Activated CD4-positive, CD25-positive, alpha-beta regulatory T cell (primary cell): ENCODE results near the gene RANBP6.
"Not testable (repeated sequence)": the region's sequence is repeated elsewhere in the genome, so short reads cannot be mapped to it uniquely, and the experiment has no call there.

Experiments used
- DNase-seq, 4 experiments: peaks; one replicate each; lab custom pipeline; 2025; lab: John Stamatoyannopoulos, UW

RANBP6 gene

GRCh38 chr9:6015278-6016157 lies at the start of gene RANBP6:
TSS of gene RANBP6 (minus strand) at chr9:6015624. CDS start at chr9:6015607, 17 bp downstream.
- DNase-seq = peak; percentile 71 to 89 (median 82)

- DNase-seq = not testable (repeated sequence)
These were observed 47.7 kb upstream of the RANBP6 start for GRCh38 chr9:6063146-6063545.

- DNase-seq = no peak
These were observed 40.2 kb upstream of the RANBP6 start for GRCh38 chr9:6055666-6056065.

DNA sequence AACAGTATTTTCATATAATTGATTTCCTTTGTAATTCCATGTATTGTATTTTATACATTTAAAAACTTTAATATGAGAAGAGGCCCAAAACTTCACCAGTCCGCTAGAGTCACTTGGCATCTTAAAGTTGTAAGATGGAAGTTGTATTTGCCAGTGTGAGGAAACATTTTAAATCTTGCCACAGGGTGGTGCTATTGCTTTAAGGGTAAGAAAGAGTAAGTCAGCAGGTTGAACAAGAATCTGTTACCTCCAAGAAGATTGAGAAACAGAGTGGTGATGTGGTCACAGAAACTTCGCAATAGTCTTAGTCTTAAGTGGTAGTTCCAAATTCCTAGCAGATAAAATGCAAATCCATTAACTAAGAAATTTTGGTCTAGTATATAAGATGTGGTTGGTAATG lies 39.8 kb upstream of the RANBP6 start:
- DNase-seq = no peak

GRCh38 chr9:6054280-6055099 lies 39.1 kb upstream of the RANBP6 start:
- peak; percentile 19 to 40 (median 24) for DNase-seq

GRCh38 chr9:6052293-6052919 lies 37.0 kb upstream of the RANBP6 start:
- DNase-seq = no peak

DNA sequence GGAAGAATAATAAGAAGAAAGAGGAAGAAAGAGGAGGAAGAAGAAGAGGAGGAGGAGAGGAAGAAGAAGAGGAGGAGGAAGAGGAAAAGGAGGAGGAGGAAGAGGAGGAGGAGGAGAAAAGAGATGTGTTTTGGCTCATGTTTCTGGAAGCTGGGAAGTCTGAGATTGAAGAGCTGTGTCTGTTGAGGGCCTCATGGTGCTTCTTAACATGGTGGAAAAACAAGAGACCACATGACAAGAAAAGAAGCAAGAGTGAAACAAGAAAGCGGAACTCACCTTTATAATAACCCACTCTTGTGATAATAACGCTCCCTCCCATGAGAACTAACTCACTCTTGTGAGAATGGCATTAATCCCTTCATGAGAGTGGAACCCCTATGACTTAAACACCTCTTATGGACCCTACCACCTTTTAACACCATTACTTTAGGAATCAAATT lies 36.1 kb upstream of the RANBP6 start:
- no peak for DNase-seq

DNA sequence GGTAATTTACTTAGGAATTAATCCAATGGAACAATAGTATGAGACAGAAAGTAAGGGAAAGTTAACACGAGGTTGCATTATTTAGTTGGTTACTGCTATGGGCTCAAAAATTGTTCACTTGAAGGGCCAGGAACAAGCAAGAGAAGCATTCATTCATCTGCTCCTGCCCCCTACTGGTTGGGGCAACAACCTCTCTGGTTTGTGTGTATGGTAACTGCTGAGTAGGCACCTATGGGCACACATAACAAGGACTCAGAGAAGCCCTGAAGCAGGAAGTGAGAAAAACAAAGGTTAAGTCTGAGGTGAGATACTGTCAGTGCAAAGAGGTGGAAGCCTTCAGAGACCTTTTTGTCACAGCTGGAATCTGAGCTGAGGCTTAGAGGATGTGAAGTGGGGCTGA lies 34.4 kb upstream of the RANBP6 start:
- DNase-seq = no peak

GRCh38 chr9:6048039-6048438 lies 32.6 kb upstream of the RANBP6 start:
- DNase-seq = no peak

DNA sequence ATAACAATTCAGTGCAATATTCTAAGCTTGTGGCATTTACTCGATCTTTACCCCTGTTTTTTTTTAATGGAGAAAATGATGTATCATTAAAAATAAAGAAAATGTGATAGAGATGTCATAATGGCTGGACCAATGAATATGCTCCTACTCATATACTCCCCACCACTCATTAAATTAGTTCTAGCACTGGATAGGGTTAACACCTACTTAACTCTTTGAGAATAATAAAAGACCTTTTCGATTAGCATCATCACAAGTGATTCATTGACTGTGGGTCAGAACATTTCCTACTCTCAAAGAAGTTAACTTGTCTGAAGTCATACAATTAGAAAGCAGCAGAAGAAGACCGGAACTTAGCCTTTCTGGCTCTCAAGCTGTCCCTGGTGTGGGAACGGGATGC lies 31.6 kb upstream of the RANBP6 start:
- no peak for DNase-seq

DNA sequence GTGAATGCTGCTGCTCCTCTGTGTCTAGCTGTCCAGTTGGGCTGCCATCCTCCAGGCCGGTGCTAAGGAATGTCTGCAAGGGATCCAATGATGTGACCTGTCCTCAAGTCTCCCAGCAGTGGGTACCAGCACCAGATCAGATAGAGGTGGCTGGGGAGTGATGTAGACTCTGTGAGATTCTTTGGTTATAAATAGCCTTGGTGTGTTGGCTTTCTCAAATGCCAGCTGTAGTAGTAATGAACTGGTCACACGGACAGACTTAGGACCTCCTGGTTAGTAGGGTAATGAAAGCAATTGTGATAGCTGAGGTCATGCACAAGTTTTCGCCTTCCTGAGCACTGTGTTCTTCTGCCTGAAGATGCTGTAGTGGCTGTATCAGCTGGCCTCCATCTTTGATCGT lies 29.9 kb upstream of the RANBP6 start:
- DNase-seq = no peak

- no peak for DNase-seq
These were observed 24.7 kb upstream of the RANBP6 start for GRCh38 chr9:6040077-6040476.

- DNase-seq = no peak
These were observed 21.0 kb upstream of the RANBP6 start for GRCh38 chr9:6036391-6036790.

- DNase-seq = no peak
These were observed 19.5 kb upstream of the RANBP6 start for GRCh38 chr9:6034954-6035353.

- no peak for DNase-seq
These were observed 14.3 kb upstream of the RANBP6 start for GRCh38 chr9:6029604-6030274.

DNA sequence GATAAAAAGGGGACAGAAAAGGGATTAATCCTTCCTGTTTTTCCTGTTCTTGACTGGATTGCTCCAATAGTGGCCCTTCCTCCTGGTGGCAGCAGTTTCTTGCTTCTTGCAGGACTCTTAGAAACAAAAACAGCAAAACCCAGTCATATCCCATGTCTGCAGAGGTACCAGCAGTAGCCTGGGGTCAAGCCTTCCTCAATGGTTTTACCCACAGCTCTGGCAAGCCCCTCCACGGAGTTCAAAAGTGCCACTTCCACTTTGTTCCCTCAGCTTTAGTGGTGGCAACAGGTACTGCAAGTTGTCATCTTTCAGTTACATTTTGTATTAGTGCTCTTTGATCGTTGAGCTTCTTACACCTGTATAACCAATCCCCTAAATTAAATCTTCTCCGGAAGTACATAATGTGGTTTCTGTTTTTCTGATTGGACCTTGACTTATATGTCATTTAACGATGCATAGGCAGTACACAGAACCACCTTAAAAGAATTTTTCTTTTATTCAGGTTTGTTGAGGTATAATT lies 8.7 kb upstream of the RANBP6 start:
- DNase-seq = no peak

- DNase-seq = not testable (repeated sequence)
These were observed 1.6 kb upstream of the RANBP6 start for GRCh38 chr9:6016975-6017374.

DNA sequence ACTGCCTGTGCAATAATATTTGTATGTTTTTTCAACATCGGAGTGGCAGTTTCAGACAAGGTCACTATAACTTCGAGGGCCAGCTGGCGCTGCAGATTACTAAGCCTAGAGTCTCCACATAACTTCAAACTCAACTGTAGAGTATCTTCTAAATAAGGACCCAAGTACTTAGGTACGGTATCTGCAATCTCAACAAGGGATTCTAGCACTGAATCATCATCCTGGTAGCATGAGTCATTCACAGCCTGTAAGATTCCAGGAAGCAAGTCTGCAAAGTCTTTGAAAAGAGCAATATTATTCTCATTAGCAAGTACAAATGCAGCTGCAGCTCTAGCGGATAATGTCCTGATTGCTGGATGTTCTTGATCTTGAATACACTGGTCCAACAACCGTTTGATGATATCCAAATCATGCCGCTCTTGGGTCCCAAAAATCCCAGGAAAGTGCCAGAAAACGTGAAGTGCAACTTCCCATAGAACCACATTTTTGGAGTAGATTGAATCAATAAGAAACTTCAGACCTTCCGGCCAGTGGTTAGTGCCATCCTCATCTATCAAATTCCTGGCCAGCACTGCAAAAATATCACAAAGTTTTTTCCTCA lies 654 bp downstream of the RANBP6 start:
- DNase-seq = no peak

DNA sequence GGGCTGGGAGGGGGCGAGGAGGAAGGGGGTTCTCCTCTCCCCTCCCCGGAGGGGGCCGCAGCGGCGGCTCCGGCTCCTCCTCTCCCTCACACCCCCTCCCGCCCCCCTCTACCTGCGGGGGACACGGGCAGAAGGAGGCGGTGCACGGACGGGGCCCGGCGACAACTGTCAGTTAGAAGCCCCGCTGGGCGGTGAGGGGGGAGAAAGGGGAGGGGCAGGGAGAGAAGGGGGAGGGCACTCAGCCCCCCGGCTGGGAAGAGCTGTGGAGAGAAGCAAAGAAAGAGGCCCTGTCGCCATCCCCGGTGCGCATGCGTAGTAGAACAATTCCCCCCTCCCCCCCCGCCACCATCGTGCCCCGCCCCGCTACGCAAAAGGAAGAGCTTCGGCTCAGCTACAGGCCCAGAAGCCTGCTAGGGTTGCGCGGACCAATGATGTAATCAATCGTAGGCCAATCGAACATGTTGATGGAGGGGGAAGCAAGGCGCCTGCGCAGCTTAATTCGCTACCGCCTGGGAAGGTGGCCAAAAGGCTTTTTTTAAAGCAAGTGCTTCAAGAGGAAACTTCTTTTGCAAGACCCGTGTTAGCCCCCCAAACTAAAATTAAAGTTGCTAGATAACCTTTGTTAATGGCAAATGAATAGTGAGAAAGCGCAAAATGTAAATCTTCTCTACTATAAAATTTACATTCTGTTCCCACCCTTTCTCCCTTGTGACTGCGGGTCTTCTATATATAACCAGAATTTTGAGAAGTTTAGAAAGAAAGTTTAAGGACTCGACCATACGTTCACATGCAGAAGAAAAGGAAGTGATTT lies 7.0 kb downstream of the RANBP6 start:
- peak; percentile 88 to 93 (median 90) for DNase-seq

GRCh38 chr9:6007770-6008168 lies 7.7 kb downstream of the RANBP6 start:
- DNase-seq = peak; percentile 63 to 76 (median 72)
